ENCODE data around the gene TEAD1. TPM values are rescaled to one million over a fixed set of nuclear protein-coding genes. Genes with fewer than 3 reads are reported as not detected.

The TEAD1 gene
- total and polyA plus RNA-seq, 10 of the 15 experiments (the other 5 are each of a cell fraction or from before 2014, with no cell fraction given), result 0.01 to 0.59 (median 0.04) TPM; not detected in 6

GRCh38 chr11:12640355-12640754, 33.9 kb upstream of the TEAD1 start (continued):
- TF ChIP-seq E2F8 (IDR thresholded peaks at IDR 0.05; ENCODE audit: low read depth, partially characterized antibody) (no peak), ZSCAN29 (IDR thresholded peaks at IDR 0.05) (no peak), RELA (IDR thresholded peaks at IDR 0.05; ENCODE audit: borderline replicate concordance, partially characterized antibody) (no peak), CTCF (IDR thresholded peaks at IDR 0.05 in 2 of 3, conservative IDR thresholded peaks at IDR 0.05 in 1 of 3; ENCODE audit: control insufficient read depth in 2 of 3, extremely low read depth in 1 of 3, insufficient read depth in 1 of 3, low read depth in 3 of 3, low read length in 3 of 3) (no peak), MLLT1 (IDR thresholded peaks at IDR 0.05) (no peak), CBX3 (IDR thresholded peaks at IDR 0.05; ENCODE audit: borderline replicate concordance, low read depth) (no peak), ZBED1 (IDR thresholded peaks at IDR 0.05; ENCODE audit: borderline replicate concordance) (no peak)
